CD4-positive, CD25-positive, alpha-beta regulatory T cell (primary cell): ENCODE measurements around the gene CAMTA1. TPM values are rescaled to one million over a fixed set of nuclear protein-coding genes. Genes with fewer than 3 reads are reported as not detected.
A peak's percentile ranks its signal among the peaks of the same experiment; 100 is the strongest.

ENCODE experiments used
- ATAC-seq, 2 donors: fragments of 150-1000 bp; cut with Tn5 transposase; one replicate each; pipeline ENCODE4 v1.10.0; 2021; ENCODE audit warnings: low read depth in 2 of 2, moderate number of reproducible peaks in 2 of 2, moderate library complexity in 1 of 2
- DNase-seq, 3 donors: peaks; one replicate each; pipeline versions ENCODE4 v3.0.0 to v3.0.0-alpha.2; 2012 to 2022; ENCODE audit warnings: mixed read lengths in 1 of 3
- H3K27ac ChIP-seq: one replicate; pipeline ENCODE4 v1.7.0; 2013; ENCODE audit warnings: mild to moderate bottlenecking, low read length; ENCODE audit not compliant: insufficient read depth, poor library complexity, severe bottlenecking
- H3K27me3 ChIP-seq: one replicate; pipeline ENCODE4 v1.7.0; 2013; ENCODE audit warnings: low read length; ENCODE audit not compliant: control insufficient read depth, insufficient read depth
- H3K36me3 ChIP-seq: one replicate; pipeline ENCODE4 v1.7.0; 2013; ENCODE audit warnings: mild to moderate bottlenecking, low read length, moderate library complexity; ENCODE audit not compliant: control insufficient read depth, insufficient read depth
- H3K4me1 ChIP-seq: 2 replicates; pipeline ENCODE4 v1.7.0; 2013; ENCODE audit warnings: mild to moderate bottlenecking, low read length; ENCODE audit not compliant: insufficient read depth, control insufficient read depth, poor library complexity, severe bottlenecking
- H3K4me3 ChIP-seq: one replicate; pipeline ENCODE4 v1.7.0; 2013; ENCODE audit warnings: low read depth, mild to moderate bottlenecking, low read length, moderate library complexity
- H3K9me3 ChIP-seq, 2 experiments: 1 replicate in 1 of 2; 2 replicates in 1 of 2; pipeline ENCODE4 v1.7.0; 2013; ENCODE audit warnings: low read length in 2 of 2, mild to moderate bottlenecking in 1 of 2, moderate library complexity in 1 of 2; ENCODE audit not compliant: control insufficient read depth in 2 of 2
- H3K27ac Mint-ChIP-seq, 3 donors: one replicate each; pipeline ENCODE4 v1.8.0; 2020 to 2022; ENCODE audit warnings: mild to moderate bottlenecking in 3 of 3, mixed read lengths in 3 of 3, moderate library complexity in 2 of 3
- H3K27me3 Mint-ChIP-seq: one replicate; pipeline ENCODE4 v1.8.0; 2022; ENCODE audit warnings: mild to moderate bottlenecking, mixed read lengths
- H3K36me3 Mint-ChIP-seq: one replicate; pipeline ENCODE4 v1.8.0; 2020; ENCODE audit warnings: mixed read lengths
- H3K4me1 Mint-ChIP-seq, 4 donors: one replicate each; pipeline ENCODE4 v1.8.0; 2020 to 2022; ENCODE audit warnings: mixed read lengths in 4 of 4, mild to moderate bottlenecking in 1 of 4
- H3K4me3 Mint-ChIP-seq, 4 donors: one replicate each; pipeline ENCODE4 v1.8.0; 2020 to 2022; ENCODE audit warnings: mild to moderate bottlenecking in 4 of 4, mixed read lengths in 4 of 4, moderate library complexity in 3 of 4
- H3K9me3 Mint-ChIP-seq, 7 donors: one replicate each; pipeline ENCODE4 v1.8.0; 2020 to 2022; ENCODE audit warnings: mixed read lengths in 7 of 7, mild to moderate bottlenecking in 3 of 7, moderate library complexity in 2 of 7
- polyA plus RNA-seq, 4 donors: library from polyadenylated mRNA; unstranded; fragments of 300-500 nt; fragmentation: Illumina TruSeq; gene quantifications; one replicate each; pipeline ENCODE4 v1.2.3, GENCODE V29; 2021
- total RNA-seq: library from RNA; stranded (reverse); gene quantifications from one replicate; pipeline ENCODE4 v1.2.3, GENCODE V29; 2022

CAMTA1 gene
- total and polyA plus RNA-seq, 5 donors from 2014 or later, result 48.8 to 112 (median 80.0) TPM

DNA sequence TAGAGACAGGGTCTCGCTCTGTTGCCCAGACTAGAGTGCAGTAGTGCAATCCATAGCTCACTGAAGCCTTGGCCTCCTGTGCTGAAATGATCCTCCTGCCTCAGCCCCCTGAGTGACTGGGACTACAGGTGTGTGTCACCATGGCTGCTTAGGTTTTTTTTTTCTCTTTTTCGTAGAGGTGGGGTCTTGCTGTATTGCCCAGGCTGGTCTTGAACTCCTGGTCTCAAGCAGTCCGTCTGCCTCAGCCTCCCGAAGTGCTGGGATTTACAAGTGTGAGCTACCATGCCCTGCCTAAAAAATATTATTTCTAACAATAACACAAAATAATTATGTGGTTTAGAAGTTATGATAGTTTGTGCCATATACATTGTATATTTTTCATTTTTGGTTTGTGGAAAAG, 9.9 kb downstream of the CAMTA1 start:
- DNase-seq, result no peak
- peaks cover 4% of the 10 kb centered on the region for H3K4me1 ChIP-seq
- H3K4me1 Mint-ChIP-seq, result peaks cover 26 to 31% (median 27%) of the 10 kb centered on the region in 4 donors
- H3K9me3 ChIP-seq, result no peaks in the 10 kb centered on the region
- H3K9me3 Mint-ChIP-seq, result no peaks in the 10 kb centered on the region
- H3K27me3 Mint-ChIP-seq, result no peaks in the 10 kb centered on the region
- H3K27me3 ChIP-seq, result no peaks in the 10 kb centered on the region
- H3K4me3 ChIP-seq, result no peak overlapping the region
- no peak overlapping the region for H3K27ac ChIP-seq
- H3K36me3 Mint-ChIP-seq, result no peaks in the 10 kb centered on the region
- no peak overlapping the region for H3K27ac Mint-ChIP-seq
- ATAC-seq, result no peak
- no peak overlapping the region for H3K4me3 Mint-ChIP-seq
- peaks cover 4% of the 10 kb centered on the region for H3K36me3 ChIP-seq

DNA sequence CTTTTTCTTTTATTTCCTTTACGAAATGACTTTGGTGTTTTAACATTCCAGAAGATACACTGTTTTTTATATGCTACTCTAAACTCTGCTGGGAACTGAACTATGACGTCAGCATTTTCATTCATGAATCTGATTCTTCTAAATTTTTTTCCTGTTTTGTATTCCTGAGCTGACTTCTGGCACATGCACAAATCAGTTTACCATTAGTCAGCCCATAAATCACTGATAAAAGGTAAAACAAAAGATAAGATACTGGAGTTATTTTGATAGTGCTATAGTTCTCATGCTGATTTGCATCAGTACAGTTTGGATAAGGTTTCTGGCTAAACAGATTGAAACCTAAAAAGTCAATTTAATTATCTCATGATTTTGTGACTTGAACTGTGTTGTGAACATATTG, 10.4 kb downstream of the CAMTA1 start:
- Mint-ChIP-seq H3K27me3 (no peaks in the 10 kb centered on the region), H3K36me3 (no peaks in the 10 kb centered on the region)

DNA sequence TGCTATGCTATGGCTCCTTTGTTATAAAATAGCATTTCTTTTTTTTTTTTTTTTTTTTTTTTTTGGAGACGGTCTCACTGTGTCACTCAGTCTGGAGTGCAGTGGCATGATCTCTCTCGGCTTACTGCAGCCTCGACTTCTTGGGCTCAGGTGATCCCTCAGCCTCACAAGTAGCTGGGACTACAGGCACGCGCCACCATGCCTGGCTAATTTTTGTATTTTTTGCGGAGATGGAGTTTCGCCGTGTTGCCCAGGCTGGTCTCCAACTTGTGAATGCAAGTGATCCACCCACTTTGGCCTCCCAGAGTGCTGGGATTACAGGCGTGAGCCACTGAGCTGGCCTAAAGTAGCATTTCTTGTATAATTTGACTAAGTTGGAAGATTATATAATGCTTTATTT, 10.8 kb downstream of the CAMTA1 start:
- Histone ChIP-seq H3K27me3 (no peaks in the 10 kb centered on the region), H3K36me3 (peaks cover 4% of the 10 kb centered on the region), H3K27ac (no peak overlapping the region), H3K4me3 (no peak overlapping the region), H3K9me3 (no peaks in the 10 kb centered on the region), H3K4me1 (peaks cover 4% of the 10 kb centered on the region)
- H3K4me3 Mint-ChIP-seq, result no peak overlapping the region
- peaks cover 21 to 31% (median 26%) of the 10 kb centered on the region in 4 donors for H3K4me1 Mint-ChIP-seq
- no peak for DNase-seq
- H3K36me3 Mint-ChIP-seq, result no peaks in the 10 kb centered on the region
- H3K27ac Mint-ChIP-seq, result peak overlapping the region in 1 of 3 donors; percentile 63
- peaks cover 0 to 1% (median 0%) of the 10 kb centered on the region in 7 donors for H3K9me3 Mint-ChIP-seq
- no peaks in the 10 kb centered on the region for H3K27me3 Mint-ChIP-seq
- no peak for ATAC-seq

More for the DNA sequence above, 10.4 kb downstream of the CAMTA1 start:
- Histone ChIP-seq H3K9me3 (no peaks in the 10 kb centered on the region), H3K36me3 (peaks cover 4% of the 10 kb centered on the region), H3K4me1 (peaks cover 4% of the 10 kb centered on the region), H3K4me3 (no peak overlapping the region), H3K27ac (no peak overlapping the region), H3K27me3 (no peaks in the 10 kb centered on the region)
- no peak overlapping the region for H3K27ac Mint-ChIP-seq
- DNase-seq (no peak), ATAC-seq (no peak)
- H3K4me1 Mint-ChIP-seq, result peaks cover 26 to 31% (median 28%) of the 10 kb centered on the region in 4 donors
- no peak overlapping the region for H3K4me3 Mint-ChIP-seq
- peaks cover 0 to 1% (median 0%) of the 10 kb centered on the region in 7 donors for H3K9me3 Mint-ChIP-seq

DNA sequence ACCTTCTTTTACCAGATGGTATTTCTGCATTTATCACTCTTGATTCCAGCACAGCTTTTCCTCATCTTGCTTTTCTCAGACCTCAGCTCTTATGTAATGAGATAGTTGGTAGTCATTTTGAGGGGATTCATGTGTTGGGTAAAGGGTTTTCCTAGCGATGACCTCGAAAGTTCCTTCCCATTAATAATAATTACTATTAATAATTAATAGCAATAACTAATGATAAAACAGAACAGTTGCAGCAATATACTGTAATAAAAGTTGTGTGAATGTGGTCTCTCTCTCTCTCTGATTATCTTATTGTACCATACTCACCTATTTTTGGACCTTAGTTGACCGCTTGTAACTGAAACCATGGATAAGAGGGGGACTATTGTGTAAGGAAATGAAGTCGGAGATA, 14.2 kb downstream of the CAMTA1 start:
- Histone ChIP-seq H3K27ac (no peak overlapping the region), H3K9me3 (no peaks in the 10 kb centered on the region), H3K27me3 (no peaks in the 10 kb centered on the region), H3K4me3 (no peak overlapping the region), H3K36me3 (no peaks in the 10 kb centered on the region), H3K4me1 (no peaks in the 10 kb centered on the region)
- no peaks in the 10 kb centered on the region for H3K36me3 Mint-ChIP-seq
- peaks cover 0 to 1% (median 0%) of the 10 kb centered on the region in 7 donors for H3K9me3 Mint-ChIP-seq
- DNase-seq (no peak), ATAC-seq (no peak)
- no peaks in the 10 kb centered on the region for H3K27me3 Mint-ChIP-seq
- no peak overlapping the region for H3K4me3 Mint-ChIP-seq
- H3K27ac Mint-ChIP-seq, result no peak overlapping the region
- peaks cover 9 to 38% (median 27%) of the 10 kb centered on the region in 4 donors for H3K4me1 Mint-ChIP-seq

DNA sequence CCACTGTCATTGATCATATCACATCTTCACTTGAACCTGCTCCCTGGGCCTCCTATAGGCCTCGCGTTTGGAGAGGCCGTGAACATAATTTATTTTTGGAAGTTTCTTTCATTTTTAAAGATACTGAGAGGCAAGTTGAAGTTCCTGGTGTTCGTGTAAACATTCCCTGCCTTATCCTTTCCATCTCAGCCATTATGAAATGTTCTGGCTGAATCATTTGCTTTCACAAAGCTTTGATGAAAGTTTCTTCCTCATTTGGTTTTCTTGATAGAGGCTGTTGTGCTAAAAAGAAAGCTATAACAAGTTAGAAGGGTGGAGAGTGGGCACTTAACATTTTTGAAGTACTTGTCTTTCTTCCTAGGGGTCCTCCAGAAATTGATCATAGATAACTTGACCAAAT, 15.5 kb downstream of the CAMTA1 start:
- H3K4me1 ChIP-seq, result peaks cover 10% of the 10 kb centered on the region
- H3K27ac Mint-ChIP-seq, result no peak overlapping the region
- no peaks in the 10 kb centered on the region for H3K27me3 ChIP-seq
- H3K27me3 Mint-ChIP-seq, result no peaks in the 10 kb centered on the region
- no peaks in the 10 kb centered on the region for H3K36me3 ChIP-seq
- DNase-seq (no peak), ATAC-seq (no peak)
- H3K9me3 Mint-ChIP-seq, result peaks cover 0 to 1% (median 0%) of the 10 kb centered on the region in 7 donors
- H3K27ac ChIP-seq, result no peak overlapping the region
- no peaks in the 10 kb centered on the region for H3K36me3 Mint-ChIP-seq
- peak overlapping the region in 1 of 4 donors; percentile 19 for H3K4me3 Mint-ChIP-seq
- peaks cover 9 to 36% (median 28%) of the 10 kb centered on the region in 4 donors for H3K4me1 Mint-ChIP-seq
- H3K4me3 ChIP-seq, result no peak overlapping the region
- H3K9me3 ChIP-seq, result no peaks in the 10 kb centered on the region

DNA sequence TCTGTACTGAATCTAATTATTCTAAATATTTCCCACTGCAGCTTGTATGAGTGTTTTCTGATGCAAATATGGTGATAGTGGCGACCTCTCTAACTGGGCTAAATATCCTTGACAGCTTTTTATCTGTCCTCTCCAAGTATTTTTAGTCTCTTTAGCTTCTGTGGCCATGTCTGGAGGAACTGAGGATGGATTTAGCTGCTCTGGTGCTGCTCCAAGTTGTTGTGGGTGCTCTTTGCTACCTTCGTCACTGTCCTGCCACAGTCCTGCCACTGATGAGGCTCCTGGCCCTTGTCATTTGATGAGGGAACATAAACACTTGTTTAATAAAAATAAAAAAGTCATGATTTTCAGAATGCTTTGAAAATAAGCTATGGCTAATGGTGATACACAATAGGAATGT, 15.9 kb downstream of the CAMTA1 start:
- Mint-ChIP-seq H3K4me1 (peaks cover 9 to 40% (median 27%) of the 10 kb centered on the region in 4 donors), H3K27ac (no peak overlapping the region), H3K4me3 (no peak overlapping the region), H3K36me3 (no peaks in the 10 kb centered on the region), H3K9me3 (peaks cover 0 to 1% (median 0%) of the 10 kb centered on the region in 7 donors), H3K27me3 (no peaks in the 10 kb centered on the region)
- no peak overlapping the region for H3K4me3 ChIP-seq
- no peaks in the 10 kb centered on the region for H3K9me3 ChIP-seq
- ATAC-seq (no peak), DNase-seq (no peak)
- no peaks in the 10 kb centered on the region for H3K27me3 ChIP-seq
- peaks cover 14% of the 10 kb centered on the region for H3K4me1 ChIP-seq
- no peak overlapping the region for H3K27ac ChIP-seq
- no peaks in the 10 kb centered on the region for H3K36me3 ChIP-seq

DNA sequence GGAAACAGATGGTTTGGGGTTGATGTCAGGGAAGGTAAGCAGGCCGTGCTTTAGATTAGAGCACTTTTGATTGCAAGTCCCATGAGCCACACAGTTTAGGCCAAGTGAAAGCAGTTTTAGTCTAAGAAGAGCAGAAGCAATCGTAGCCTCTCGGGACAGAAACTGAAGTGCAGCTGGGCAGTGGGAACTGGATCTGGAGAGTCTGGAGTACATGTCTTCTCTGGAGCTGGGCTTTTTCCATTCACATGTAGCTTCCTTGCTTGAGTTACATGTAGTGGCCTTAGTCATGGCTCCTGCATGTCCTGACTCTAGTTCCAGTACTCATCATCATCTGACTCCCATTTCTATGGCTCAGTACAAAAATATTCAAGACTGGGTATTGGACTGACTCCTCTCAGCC, 16.7 kb downstream of the CAMTA1 start:
- Mint-ChIP-seq H3K9me3 (peaks cover 0 to 1% (median 0%) of the 10 kb centered on the region in 7 donors), H3K27ac (peak overlapping the region in 1 of 3 donors; percentile 34), H3K27me3 (no peaks in the 10 kb centered on the region), H3K36me3 (no peaks in the 10 kb centered on the region), H3K4me3 (no peak overlapping the region), H3K4me1 (peaks cover 9 to 40% (median 26%) of the 10 kb centered on the region in 4 donors)
- DNase-seq (no peak), ATAC-seq (no peak)
- Histone ChIP-seq H3K27me3 (no peaks in the 10 kb centered on the region), H3K4me1 (peaks cover 19% of the 10 kb centered on the region), H3K27ac (no peak overlapping the region), H3K4me3 (no peak overlapping the region), H3K9me3 (no peaks in the 10 kb centered on the region), H3K36me3 (no peaks in the 10 kb centered on the region)

DNA sequence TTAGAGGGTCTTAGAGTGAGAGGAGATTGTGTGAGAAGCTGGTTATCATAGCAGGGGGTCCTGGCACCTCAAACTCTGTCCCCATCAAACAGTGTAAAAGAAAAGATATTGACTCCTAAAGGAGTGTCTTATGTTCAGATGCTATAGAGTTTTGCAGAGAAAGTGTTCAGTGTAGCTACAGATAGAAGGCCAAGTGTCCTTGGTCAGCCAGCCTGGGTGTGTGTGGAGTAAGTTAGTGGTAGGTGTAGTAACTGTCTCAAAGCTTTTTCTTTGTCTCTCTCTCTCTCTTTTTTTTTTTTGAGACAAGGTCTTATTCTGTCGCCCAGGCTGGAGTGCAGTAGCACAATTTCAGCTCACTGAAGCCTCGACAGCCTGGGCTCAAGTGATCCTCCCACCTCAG, 17.2 kb downstream of the CAMTA1 start:
- peaks cover 9 to 40% (median 25%) of the 10 kb centered on the region in 4 donors for H3K4me1 Mint-ChIP-seq

More for the DNA sequence above, 17.2 kb downstream of the CAMTA1 start:
- H3K27me3 Mint-ChIP-seq, result no peaks in the 10 kb centered on the region
- Histone ChIP-seq H3K27me3 (no peaks in the 10 kb centered on the region), H3K4me1 (peaks cover 19% of the 10 kb centered on the region), H3K4me3 (no peak overlapping the region), H3K36me3 (no peaks in the 10 kb centered on the region), H3K9me3 (no peaks in the 10 kb centered on the region), H3K27ac (no peak overlapping the region)
- H3K27ac Mint-ChIP-seq, result no peak overlapping the region
- no peak overlapping the region for H3K4me3 Mint-ChIP-seq
- ATAC-seq (no peak), DNase-seq (no peak)
- peaks cover 0 to 1% (median 0%) of the 10 kb centered on the region in 7 donors for H3K9me3 Mint-ChIP-seq
- no peaks in the 10 kb centered on the region for H3K36me3 Mint-ChIP-seq
